Body of pancreas (tissue), 4 donors: ENCODE results near the gene SH3YL1.

ENCODE experiments used
- CTCF ChIP-seq, 7 experiments: fragments of 450-650 bp in 4 of 7; fragments of 200-600 bp in 3 of 7; sonication (generic) in 3 of 7; IDR thresholded peaks; one replicate each; pipeline ENCODE4 v1.5.1; 2016 to 2019; ENCODE audit warnings: antibody characterized with exemption in 7 of 7
- POLR2A ChIP-seq, 3 donors: fragments of 450-650 bp; IDR thresholded peaks; one replicate each; pipeline ENCODE4 v1.6.1; 2016; ENCODE audit warnings: antibody characterized with exemption in 3 of 3, mild to moderate bottlenecking in 2 of 3

GRCh38 chr2:238869-239268 is 25.0 kb downstream of the SH3YL1 start:
- no peak for TF ChIP-seq CTCF (IDR thresholded peaks at IDR 0.05)
- no peak for TF ChIP-seq POLR2A (IDR thresholded peaks at IDR 0.05)
